ENCODE results near the gene PAX4. TPM values are rescaled to one million over a fixed set of nuclear protein-coding genes. Genes with fewer than 3 reads are reported as not detected.
A peak's percentile ranks its signal among the peaks of the same experiment; 100 is the strongest.

Gene PAX4
- total RNA-seq, 6 donors from 2014 or later = not detected

GRCh38 chr7:127619681-127620405 is 1.9 kb upstream of the PAX4 start:
- peaks cover 0 to 6% (median 0%) of the 10 kb centered on the region in 4 donors for H3K4me1 ChIP-seq
- 12 to 21% methylated on average over 16 to 27 of the region's 27 CpGs for WGBS, 2 donors
- peaks cover 0 to 15% (median 7%) of the 10 kb centered on the region in 4 donors for H3K27me3 ChIP-seq
- H3K9me3 ChIP-seq = no peaks in the 10 kb centered on the region
- DNase-seq (peak in 1 of 2 donors; percentile 67), ATAC-seq (ENCODE audit: low FRiP score in 2 of 2) (no peak)
- TF ChIP-seq POLR2A (IDR thresholded peaks at IDR 0.05) = no peak
- no peak for TF ChIP-seq CTCF (IDR thresholded peaks at IDR 0.05)
- TF ChIP-seq EP300 (IDR thresholded peaks at IDR 0.05) = no peak
- no peak for TF ChIP-seq POLR2AphosphoS5 (IDR thresholded peaks at IDR 0.05)
- no peaks in the 10 kb centered on the region for H3K36me3 ChIP-seq
- no peak overlapping the region for H3K27ac ChIP-seq
- H3K4me3 ChIP-seq = no peak overlapping the region

GRCh38 chr7:127618775-127619174 is 833 bp upstream of the PAX4 start:
- H3K27me3 ChIP-seq = peaks cover 0 to 15% (median 7%) of the 10 kb centered on the region in 4 donors
- TF ChIP-seq EP300 (IDR thresholded peaks at IDR 0.05) (no peak), POLR2AphosphoS5 (IDR thresholded peaks at IDR 0.05) (no peak), CTCF (IDR thresholded peaks at IDR 0.05) (no peak), POLR2A (IDR thresholded peaks at IDR 0.05) (no peak)
- WGBS, 2 donors = 73 to 90% methylated on average over 1 of the region's 1 CpG
- no peak overlapping the region for H3K4me3 ChIP-seq
- DNase-seq = no peak
- ATAC-seq (ENCODE audit: low FRiP score in 2 of 2) = no peak
- peaks cover 0 to 6% (median 0%) of the 10 kb centered on the region in 4 donors for H3K4me1 ChIP-seq
- H3K27ac ChIP-seq = no peak overlapping the region
- H3K36me3 ChIP-seq = no peaks in the 10 kb centered on the region
- H3K9me3 ChIP-seq = no peaks in the 10 kb centered on the region

- DNase-seq (no peak), ATAC-seq (ENCODE audit: low FRiP score in 2 of 2) (no peak)
- Histone ChIP-seq H3K4me3 (no peak overlapping the region), H3K36me3 (no peaks in the 10 kb centered on the region), H3K9me3 (no peaks in the 10 kb centered on the region), H3K4me1 (peaks cover 0 to 6% (median 0%) of the 10 kb centered on the region in 4 donors), H3K27ac (no peak overlapping the region), H3K27me3 (peaks cover 0 to 15% (median 7%) of the 10 kb centered on the region in 4 donors)
- WGBS, 2 donors = 81 to 87% methylated on average over 5 of the region's 5 CpGs
- no peak for TF ChIP-seq POLR2AphosphoS5 (IDR thresholded peaks at IDR 0.05)
- no peak for TF ChIP-seq POLR2A (IDR thresholded peaks at IDR 0.05)
- TF ChIP-seq CTCF (IDR thresholded peaks at IDR 0.05) = no peak
- no peak for TF ChIP-seq EP300 (IDR thresholded peaks at IDR 0.05)
Measured at GRCh38 chr7:127616724-127617123, 1.2 kb downstream of the PAX4 start.

- no peak for ATAC-seq (ENCODE audit: low FRiP score in 2 of 2)
- Histone ChIP-seq H3K27me3 (peaks cover 0 to 5% (median 0%) of the 10 kb centered on the region in 4 donors), H3K4me1 (no peaks in the 10 kb centered on the region), H3K36me3 (no peaks in the 10 kb centered on the region), H3K27ac (no peak overlapping the region), H3K9me3 (peaks cover 0 to 12% (median 0%) of the 10 kb centered on the region in 4 donors), H3K4me3 (no peak overlapping the region)
- TF ChIP-seq POLR2A (IDR thresholded peaks at IDR 0.05) = no peak
- TF ChIP-seq POLR2AphosphoS5 (IDR thresholded peaks at IDR 0.05) = no peak
- no peak for TF ChIP-seq CTCF (IDR thresholded peaks at IDR 0.05)
- no peak for TF ChIP-seq EP300 (IDR thresholded peaks at IDR 0.05)
- 77 to 93% methylated on average over 1 of the region's 1 CpG for WGBS, 2 donors
- DNase-seq = no peak
Measured at GRCh38 chr7:127612263-127612662, 5.7 kb downstream of the PAX4 start.

DNA sequence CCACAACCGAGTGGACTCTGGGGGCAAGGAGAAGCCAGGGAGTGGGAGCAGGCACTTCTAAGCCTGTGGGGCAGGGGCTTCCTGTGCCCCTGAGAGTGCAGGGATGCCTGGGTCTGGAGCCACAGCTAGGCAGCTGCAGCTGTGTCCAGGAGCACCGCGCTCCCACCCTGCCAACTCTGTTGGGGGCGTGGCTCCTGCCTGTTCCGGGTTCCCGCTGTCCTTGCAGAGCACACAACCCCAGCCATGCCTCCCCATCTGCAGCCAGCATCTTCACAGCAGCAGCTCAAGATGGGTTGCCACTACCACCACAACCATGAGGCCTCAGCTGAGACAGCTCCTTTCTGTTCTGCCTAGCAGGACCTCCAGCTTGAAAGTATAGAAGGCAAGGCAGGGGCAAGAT is 8.6 kb downstream of the PAX4 start:
- TF ChIP-seq POLR2A (IDR thresholded peaks at IDR 0.05) (no peak), EP300 (IDR thresholded peaks at IDR 0.05) (no peak), POLR2AphosphoS5 (IDR thresholded peaks at IDR 0.05) (no peak), CTCF (IDR thresholded peaks at IDR 0.05) (no peak)
- ATAC-seq (ENCODE audit: low FRiP score in 2 of 2) = no peak
- Histone ChIP-seq H3K4me3 (no peak overlapping the region), H3K27ac (no peak overlapping the region), H3K4me1 (no peaks in the 10 kb centered on the region), H3K9me3 (peaks cover 0 to 12% (median 0%) of the 10 kb centered on the region in 4 donors), H3K36me3 (no peaks in the 10 kb centered on the region), H3K27me3 (no peaks in the 10 kb centered on the region)
- 95% methylated on average over 6 of the region's 6 CpGs; no CpG with 5 or more reads in 1 of the 2 donors for WGBS, 2 donors
- peak in 1 of 2 donors; percentile 41 for DNase-seq
